ENCODE measurements around the gene LRRC8D.

GRCh38 chr1:89953929-89954328 lies 133.1 kb downstream of the LRRC8D start:
- TF ChIP-seq CTCF (IDR thresholded peaks at IDR 0.05), result no peak
- TF ChIP-seq POLR2A (IDR thresholded peaks at IDR 0.05), result no peak
